ENCODE measurements around the gene VPS13C.

VPS13C gene

GRCh38 chr15:61851955-61852354 is 208.3 kb downstream of the VPS13C start:
- DNase-seq (ENCODE audit: low spot score), result no peak
- no peak overlapping the region for H3K4me3 ChIP-seq
- no peak for TF ChIP-seq CTCF (IDR thresholded peaks at IDR 0.05)

GRCh38 chr15:61849447-61849846 is 210.8 kb downstream of the VPS13C start:
- TF ChIP-seq CTCF (IDR thresholded peaks at IDR 0.05), result no peak
- no peak overlapping the region for H3K4me3 ChIP-seq
- no peak for DNase-seq (ENCODE audit: low spot score)
- no peak overlapping the region for H3K27ac ChIP-seq

More at GRCh38 chr15:61851955-61852354, 208.3 kb downstream of the VPS13C start:
- H3K27ac ChIP-seq, result no peak overlapping the region

GRCh38 chr15:61841466-61841865 is 218.8 kb downstream of the VPS13C start:
- no peak for TF ChIP-seq CTCF (IDR thresholded peaks at IDR 0.05)
- H3K27ac ChIP-seq, result no peak overlapping the region

GRCh38 chr15:61840090-61840489 is 220.2 kb downstream of the VPS13C start:
- Histone ChIP-seq H3K4me3 (no peak overlapping the region), H3K27ac (no peak overlapping the region)
- no peak for TF ChIP-seq CTCF (IDR thresholded peaks at IDR 0.05)
- DNase-seq (ENCODE audit: low spot score), result no peak

More at GRCh38 chr15:61841466-61841865, 218.8 kb downstream of the VPS13C start:
- no peak overlapping the region for H3K4me3 ChIP-seq
- no peak for DNase-seq (ENCODE audit: low spot score)

- no peak for TF ChIP-seq CTCF (IDR thresholded peaks at IDR 0.05)
- Histone ChIP-seq H3K27ac (no peak overlapping the region), H3K4me3 (no peak overlapping the region)
- no peak for DNase-seq (ENCODE audit: low spot score)
Observed at GRCh38 chr15:61839546-61839945, 220.7 kb downstream of the VPS13C start.

- peak; percentile 86 for TF ChIP-seq CTCF (IDR thresholded peaks at IDR 0.05)
- peak overlapping the region in 1 of 2 donors; percentile 40 for H3K27ac ChIP-seq
- no peak for DNase-seq (ENCODE audit: low spot score)
- H3K4me3 ChIP-seq, result peak overlapping the region; percentile 55
Observed at GRCh38 chr15:61835496-61836106, 224.6 kb downstream of the VPS13C start.

- TF ChIP-seq CTCF (IDR thresholded peaks at IDR 0.05), result no peak
- Histone ChIP-seq H3K27ac (no peak overlapping the region), H3K4me3 (peak overlapping the region; percentile 55)
- DNase-seq (ENCODE audit: low spot score), result no peak
Observed at GRCh38 chr15:61835029-61835428, 225.2 kb downstream of the VPS13C start.
